GM12801 (cell line): ENCODE data around the gene LITAF.

ENCODE experiments used
- TF ChIP-seq, protein P1 (sequence below): IDR thresholded peaks from one replicate; pipeline ENCODE4 v1.5.1; 2011; ENCODE audit warnings: control low read depth; ENCODE audit not compliant: insufficient read length; ENCODE audit errors: extremely low read depth

LITAF gene

DNA sequence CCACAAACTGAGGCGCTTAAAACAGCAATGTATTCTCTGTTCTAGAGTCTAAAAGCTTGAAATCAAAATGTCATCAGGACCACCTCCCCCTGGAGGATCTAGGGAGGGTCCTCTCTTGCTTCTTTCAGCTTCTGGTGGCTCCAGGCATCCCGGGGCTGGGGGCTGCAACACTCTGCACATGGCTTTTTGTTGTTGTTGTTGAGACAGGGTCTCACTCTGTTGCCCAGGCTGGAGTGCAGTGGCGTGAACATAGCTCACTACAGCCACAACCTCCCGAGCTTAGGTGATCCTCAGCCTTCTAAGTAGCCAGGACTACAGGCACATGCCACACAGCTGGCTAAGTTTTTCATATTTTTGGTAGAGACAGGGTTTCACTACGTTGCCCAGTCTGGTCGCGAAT, 44.5 kb upstream of the LITAF start:
- TF ChIP-seq, protein P1, sequence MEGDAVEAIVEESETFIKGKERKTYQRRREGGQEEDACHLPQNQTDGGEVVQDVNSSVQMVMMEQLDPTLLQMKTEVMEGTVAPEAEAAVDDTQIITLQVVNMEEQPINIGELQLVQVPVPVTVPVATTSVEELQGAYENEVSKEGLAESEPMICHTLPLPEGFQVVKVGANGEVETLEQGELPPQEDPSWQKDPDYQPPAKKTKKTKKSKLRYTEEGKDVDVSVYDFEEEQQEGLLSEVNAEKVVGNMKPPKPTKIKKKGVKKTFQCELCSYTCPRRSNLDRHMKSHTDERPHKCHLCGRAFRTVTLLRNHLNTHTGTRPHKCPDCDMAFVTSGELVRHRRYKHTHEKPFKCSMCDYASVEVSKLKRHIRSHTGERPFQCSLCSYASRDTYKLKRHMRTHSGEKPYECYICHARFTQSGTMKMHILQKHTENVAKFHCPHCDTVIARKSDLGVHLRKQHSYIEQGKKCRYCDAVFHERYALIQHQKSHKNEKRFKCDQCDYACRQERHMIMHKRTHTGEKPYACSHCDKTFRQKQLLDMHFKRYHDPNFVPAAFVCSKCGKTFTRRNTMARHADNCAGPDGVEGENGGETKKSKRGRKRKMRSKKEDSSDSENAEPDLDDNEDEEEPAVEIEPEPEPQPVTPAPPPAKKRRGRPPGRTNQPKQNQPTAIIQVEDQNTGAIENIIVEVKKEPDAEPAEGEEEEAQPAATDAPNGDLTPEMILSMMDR, result no peak

DNA sequence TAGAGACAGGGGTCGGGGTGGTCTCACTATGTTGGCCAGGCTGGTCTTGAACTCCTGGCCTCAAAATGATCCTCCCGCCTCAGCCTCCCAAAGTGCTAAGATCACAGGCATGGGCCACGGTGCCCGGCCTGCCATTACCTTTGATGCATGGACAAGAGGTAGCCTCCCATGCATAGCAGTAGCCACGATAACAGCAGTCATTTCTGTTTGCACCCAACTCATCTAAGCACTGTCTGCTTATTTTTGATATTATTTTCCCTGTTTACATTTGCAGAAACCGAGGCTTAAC, 44.0 kb upstream of the LITAF start:
- TF ChIP-seq, protein P1, result no peak

DNA sequence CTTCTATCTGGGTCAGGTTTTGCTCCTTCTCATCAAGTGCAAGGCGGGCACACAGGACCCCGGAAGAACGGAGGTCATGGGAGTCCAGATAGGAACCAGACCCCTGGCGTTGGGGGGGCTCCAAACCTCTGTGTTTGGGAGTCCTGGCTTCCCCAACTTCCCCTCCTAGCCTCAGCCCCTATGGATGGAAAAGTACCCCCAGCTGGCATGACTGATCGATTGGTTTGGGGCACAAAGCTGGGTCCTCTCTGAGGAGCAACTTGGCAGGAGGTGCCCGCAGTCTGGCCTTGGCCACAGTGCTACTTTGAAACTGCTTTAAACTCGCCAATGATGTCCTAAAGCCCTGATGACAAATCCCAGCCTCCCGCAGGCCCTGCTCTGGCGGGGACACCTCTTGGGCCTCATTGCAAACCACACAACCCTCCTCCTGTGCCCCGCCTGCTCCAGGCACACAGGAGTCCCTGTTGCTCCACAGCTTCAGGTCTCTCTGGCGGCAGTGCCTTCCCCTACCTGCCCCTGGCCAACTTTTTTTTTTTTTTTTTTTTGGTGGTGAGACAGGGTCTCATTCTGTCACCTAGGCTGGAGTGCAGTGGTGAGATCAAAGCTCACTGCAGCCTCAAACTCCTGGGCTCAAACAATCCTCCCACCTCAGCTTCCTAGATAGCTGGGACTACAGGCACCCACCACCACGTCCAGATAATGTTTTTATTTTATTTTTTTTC, 43.5 kb upstream of the LITAF start:
- TF ChIP-seq, protein P1, result no peak

DNA sequence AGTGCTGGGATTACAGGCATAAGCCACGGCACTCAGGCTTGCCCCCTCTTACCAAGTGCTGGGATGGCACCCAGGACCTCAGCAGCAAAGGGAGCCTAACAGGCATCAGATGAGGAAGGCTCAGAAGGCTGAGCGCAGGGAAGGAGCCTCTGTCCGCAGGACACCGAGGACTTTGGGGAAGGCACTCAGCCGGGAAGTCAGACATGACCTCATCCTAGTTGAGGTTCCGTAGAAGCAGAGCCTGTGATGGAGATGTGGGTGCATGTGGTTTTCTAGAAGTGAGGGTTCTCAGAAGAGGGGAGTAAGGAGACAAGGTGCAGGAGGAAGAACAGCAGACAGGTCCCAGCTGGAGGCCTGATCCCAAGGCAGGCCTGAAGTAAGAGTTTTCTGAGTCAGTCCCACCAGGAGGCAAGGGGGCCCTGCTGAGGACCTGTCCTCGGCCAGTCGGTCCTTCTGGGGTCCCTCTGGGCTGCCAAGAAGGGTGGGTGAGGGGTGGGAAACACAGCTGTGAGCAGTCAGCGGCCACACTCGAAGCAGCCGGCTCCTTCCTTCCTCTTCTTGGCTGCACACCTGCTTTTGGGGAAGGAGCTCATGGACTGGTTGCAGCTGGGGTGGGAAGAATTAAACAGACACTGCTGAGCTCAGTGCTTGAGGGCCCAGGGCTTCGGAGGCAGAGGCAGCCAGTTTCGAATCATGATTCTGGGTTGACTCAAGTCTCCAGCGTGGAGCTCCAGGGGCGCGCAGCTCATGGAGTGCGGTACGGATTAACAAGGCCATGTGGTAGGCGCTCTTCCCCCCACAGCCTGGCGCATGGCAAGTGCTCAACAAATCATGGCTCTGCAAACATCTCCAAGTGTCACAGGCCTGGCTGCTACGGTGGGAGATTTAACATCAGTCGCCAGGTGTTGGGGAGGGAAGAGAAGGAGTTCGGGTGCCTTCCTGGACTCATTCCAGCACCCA, 42.6 kb upstream of the LITAF start:
- TF ChIP-seq, protein P1, result no peak

DNA sequence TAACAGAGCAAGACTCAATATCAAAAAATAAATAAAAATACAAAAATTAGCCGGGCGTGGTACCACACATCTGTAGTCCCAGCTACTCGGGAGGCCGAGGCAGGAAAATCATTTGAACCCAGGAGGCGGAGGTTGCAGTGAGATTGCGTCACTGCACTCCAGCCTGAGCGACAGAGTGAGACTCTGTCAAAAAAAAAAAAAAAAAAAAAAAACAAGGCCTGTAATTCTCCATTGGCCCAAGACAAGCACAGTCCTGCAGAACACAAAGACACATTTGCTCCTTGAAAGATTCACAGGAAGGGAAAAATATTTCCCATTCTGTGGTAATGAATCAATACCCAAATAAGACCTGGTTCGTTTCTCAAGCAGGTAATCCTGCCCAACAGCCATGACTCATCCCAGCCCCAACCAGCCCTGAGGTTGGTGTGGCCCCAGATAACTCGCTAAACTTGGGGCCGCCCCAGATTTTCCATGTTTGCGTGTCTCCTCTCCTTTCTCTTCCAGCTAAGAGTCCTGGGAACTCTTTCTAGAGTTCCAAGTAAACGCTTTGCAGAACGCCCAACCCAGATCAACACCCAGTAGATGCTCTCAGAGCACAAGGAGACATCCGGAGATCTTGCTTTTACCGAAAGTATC, 41.2 kb upstream of the LITAF start:
- TF ChIP-seq, protein P1, result no peak

DNA sequence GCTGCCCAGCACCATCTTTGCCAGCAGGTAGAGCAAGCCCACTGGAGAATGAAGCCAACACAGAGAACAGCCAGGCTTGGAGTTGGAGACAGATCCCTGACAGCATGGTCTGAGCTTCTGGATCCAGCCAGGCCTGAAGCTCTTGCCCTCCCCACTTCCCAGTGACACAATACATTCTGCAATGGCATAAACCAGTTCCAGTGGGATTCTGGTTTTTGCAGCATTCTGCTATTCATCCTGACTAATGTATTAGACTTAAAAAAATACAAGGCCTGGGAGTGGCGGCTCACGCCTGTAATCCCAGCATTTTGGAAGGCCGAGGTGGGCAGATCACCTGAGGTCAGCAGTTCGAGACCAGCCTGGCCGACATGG, 40.6 kb upstream of the LITAF start:
- TF ChIP-seq, protein P1, result no peak

DNA sequence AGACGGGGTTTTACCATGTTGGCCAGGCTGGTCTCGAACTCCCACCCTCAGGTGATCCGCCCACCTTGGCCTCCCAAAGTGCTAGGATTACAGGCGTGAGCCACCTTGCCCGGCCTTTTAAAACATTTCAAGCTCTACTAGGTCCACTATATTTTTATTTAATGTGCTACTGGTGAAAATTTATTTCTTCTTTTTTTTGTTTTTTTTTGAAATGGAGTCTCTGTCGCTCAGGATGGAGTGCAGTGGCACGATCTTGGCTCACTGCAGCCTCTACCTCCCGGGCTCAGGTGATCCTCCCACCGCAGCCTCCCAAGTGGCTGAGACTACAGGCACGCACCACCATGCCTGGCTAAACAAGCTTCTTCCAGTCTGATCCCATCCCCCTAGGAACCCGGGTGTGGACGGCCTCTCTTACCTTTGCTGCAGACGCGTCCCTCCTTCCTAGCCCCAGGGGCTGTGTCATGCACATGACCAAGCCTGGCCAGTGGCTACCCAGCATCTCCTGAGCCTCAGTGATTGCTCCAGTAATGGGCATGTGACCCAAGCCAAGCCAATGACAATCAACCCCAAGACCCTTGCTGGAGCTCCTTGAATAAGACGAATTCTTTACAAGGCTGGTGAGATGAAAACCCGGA, 40.1 kb upstream of the LITAF start:
- TF ChIP-seq, protein P1, result no peak
